ENCODE measurements around the gene OXLD1. TPM values are rescaled to one million over a fixed set of nuclear protein-coding genes. Genes with fewer than 3 reads are reported as not detected.
"Not testable (repeated sequence)": the region's sequence is repeated elsewhere in the genome, so short reads cannot be mapped to it uniquely, and the experiment has no call there.

OXLD1 gene
- total RNA-seq, 1 experiment from 2014 or later = 26.7 TPM

DNA sequence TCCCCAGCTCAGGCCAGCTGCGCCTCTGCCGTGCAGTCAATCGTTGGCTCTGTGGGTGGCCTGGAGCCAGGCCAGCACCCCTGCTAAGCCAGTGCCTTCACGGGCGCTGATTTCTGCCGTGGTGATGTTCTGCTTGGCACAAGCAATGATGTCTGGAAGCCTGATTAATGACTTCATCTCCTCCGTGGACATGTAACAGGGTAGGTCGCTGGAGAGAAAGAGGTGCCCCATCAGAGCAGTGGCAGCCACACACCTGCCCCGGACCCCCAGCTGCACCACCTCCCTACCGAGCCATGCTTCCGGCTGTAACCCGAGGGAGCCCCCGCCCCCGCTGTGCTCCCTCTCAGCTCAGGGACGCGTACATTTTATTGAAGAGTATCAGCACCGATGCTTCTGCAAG, 15.3 kb upstream of the OXLD1 start:
- Histone ChIP-seq H3K27ac (peak overlapping the region; percentile 2; the same call in 1 of the 2 replicates), H3K36me3 (peaks cover 12% of the 10 kb centered on the region), H3K4me1 (peaks cover 28% of the 10 kb centered on the region), H3K9me3 (replicated peaks) (no peaks in the 10 kb centered on the region), H3K27me3 (no peaks in the 10 kb centered on the region), H3K4me3 (peak overlapping the region; percentile 84)
- DNase-seq = peak; percentile 89 to 91

- H3K36me3 ChIP-seq = peaks cover 9% of the 10 kb centered on the region
- H3K9me3 ChIP-seq (replicated peaks) = no peaks in the 10 kb centered on the region
- no peaks in the 10 kb centered on the region for H3K27me3 ChIP-seq
- H3K27ac ChIP-seq = no peak overlapping the region
- peak in 1 of 2 experiments; percentile 41 for DNase-seq
- peaks cover 28% of the 10 kb centered on the region for H3K4me1 ChIP-seq
- no peak overlapping the region for H3K4me3 ChIP-seq
These were observed 13.7 kb upstream of the OXLD1 start for GRCh38 chr17:81680150-81680549.

- Histone ChIP-seq H3K27me3 (no peaks in the 10 kb centered on the region), H3K9me3 (replicated peaks) (no peaks in the 10 kb centered on the region), H3K4me3 (no peak overlapping the region), H3K36me3 (peaks cover 36% of the 10 kb centered on the region), H3K4me1 (peaks cover 13% of the 10 kb centered on the region), H3K27ac (no peak overlapping the region)
- DNase-seq = no peak
These were observed 10.5 kb upstream of the OXLD1 start for GRCh38 chr17:81676906-81677305.

GRCh38 chr17:81675515-81676221, 9.3 kb upstream of the OXLD1 start:
- not testable (repeated sequence) for H3K9me3 ChIP-seq (replicated peaks); H3K4me1 ChIP-seq; H3K4me3 ChIP-seq; H3K27ac ChIP-seq; H3K27me3 ChIP-seq
- peak; percentile 50 to 57 for DNase-seq
- peaks cover 41% of the 10 kb centered on the region for H3K36me3 ChIP-seq

- no peak for DNase-seq
- Histone ChIP-seq H3K27me3 (no peaks in the 10 kb centered on the region), H3K4me3 (no peak overlapping the region), H3K4me1 (no peaks in the 10 kb centered on the region), H3K27ac (no peak overlapping the region), H3K9me3 (replicated peaks) (no peaks in the 10 kb centered on the region), H3K36me3 (peaks cover 56% of the 10 kb centered on the region)
These were observed 7.3 kb upstream of the OXLD1 start for GRCh38 chr17:81673561-81674258.

GRCh38 chr17:81672954-81673353, 6.5 kb upstream of the OXLD1 start:
- Histone ChIP-seq H3K36me3 (peaks cover 61% of the 10 kb centered on the region), H3K9me3 (replicated peaks) (no peaks in the 10 kb centered on the region), H3K27ac (no peak overlapping the region), H3K27me3 (no peaks in the 10 kb centered on the region), H3K4me3 (no peak overlapping the region), H3K4me1 (no peaks in the 10 kb centered on the region)
- DNase-seq = peak in 1 of 2 experiments; percentile 10

GRCh38 chr17:81672504-81672903, 6.1 kb upstream of the OXLD1 start:
- no peaks in the 10 kb centered on the region for H3K9me3 ChIP-seq (replicated peaks)
- no peak overlapping the region for H3K27ac ChIP-seq
- H3K4me1 ChIP-seq = peaks cover 4% of the 10 kb centered on the region
- H3K27me3 ChIP-seq = no peaks in the 10 kb centered on the region
- DNase-seq = peak in 1 of 2 experiments; percentile 40
- peaks cover 61% of the 10 kb centered on the region for H3K36me3 ChIP-seq
- H3K4me3 ChIP-seq = no peak overlapping the region

DNA sequence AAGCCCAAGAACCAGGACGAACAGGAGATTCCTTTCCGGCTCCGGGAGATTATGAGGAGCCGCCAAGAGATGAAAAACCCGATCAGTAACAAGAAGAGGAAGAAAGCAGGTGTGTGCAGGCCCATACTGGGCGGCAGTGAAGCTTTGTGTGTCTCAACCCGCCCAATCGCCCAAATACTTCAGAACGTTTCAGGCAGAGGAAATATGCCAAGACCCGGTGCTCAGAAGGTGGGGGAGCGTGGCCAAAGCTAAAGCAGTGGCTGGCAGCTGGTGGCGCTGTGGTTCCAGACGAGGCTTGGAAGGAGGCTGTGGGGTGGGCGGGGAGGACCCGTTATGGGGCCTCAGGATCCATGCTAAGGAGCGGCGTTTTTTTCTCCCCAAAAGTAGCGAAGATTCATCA, 1.3 kb upstream of the OXLD1 start:
- Histone ChIP-seq H3K9me3 (replicated peaks) (no peaks in the 10 kb centered on the region), H3K27me3 (no peaks in the 10 kb centered on the region), H3K27ac (no peak overlapping the region), H3K4me1 (peaks cover 12% of the 10 kb centered on the region), H3K4me3 (peak overlapping the region; percentile 87; the same call in 1 of the 2 replicates), H3K36me3 (peaks cover 37% of the 10 kb centered on the region)
- peak in 1 of 2 experiments; percentile 44 for DNase-seq

- H3K4me3 ChIP-seq = peak overlapping the region; percentile 87
- peak overlapping the region; percentile 76 for H3K27ac ChIP-seq
- H3K9me3 ChIP-seq (replicated peaks) = no peaks in the 10 kb centered on the region
- H3K36me3 ChIP-seq = peaks cover 23% of the 10 kb centered on the region
- no peaks in the 10 kb centered on the region for H3K27me3 ChIP-seq
- DNase-seq = peak; percentile 80 to 82
- H3K4me1 ChIP-seq = peaks cover 12% of the 10 kb centered on the region
These were observed 388 bp downstream of the OXLD1 start for GRCh38 chr17:81666092-81666341.

DNA sequence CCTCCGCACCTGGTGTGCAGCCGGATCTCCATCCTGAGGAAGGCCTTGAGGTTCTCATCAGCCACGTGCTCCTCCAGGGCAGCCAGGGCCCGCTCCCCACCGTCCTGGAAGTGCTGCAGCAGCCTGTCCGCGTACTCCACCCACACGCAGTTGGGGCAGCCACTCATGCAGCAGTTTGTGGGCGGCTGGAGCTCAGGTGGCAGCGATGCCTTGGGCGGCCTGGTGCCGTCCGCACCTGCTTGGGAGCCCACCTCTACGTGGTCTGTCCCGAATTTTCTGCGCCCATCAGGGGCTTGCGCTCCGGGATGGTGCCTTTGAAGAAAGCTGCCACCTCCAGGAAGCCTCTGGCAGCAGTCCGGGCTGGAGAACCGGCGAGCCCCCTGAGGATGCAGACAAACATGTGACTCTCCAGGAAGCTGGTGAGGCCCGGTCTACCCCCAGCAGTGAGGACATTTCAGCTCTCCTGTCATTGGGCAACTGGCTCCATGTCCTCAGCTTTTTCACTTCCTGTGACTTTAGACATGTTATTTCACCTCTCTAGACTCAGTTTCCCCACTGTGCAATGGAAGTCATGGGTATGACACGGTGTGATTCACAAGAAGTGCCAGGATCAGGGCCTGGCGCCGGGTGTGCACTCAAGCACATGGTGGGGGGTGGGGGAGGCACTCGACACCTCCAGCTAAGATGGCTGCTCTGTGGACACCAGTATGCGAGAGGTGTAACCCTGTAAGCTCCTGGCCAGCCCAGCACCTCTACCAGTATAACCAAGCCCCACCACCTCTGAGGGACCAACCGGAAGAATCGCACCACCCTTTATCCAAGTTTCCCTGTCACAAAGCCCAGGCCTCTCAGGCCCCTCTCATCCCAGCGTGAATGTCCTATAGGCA, 957 bp downstream of the OXLD1 start:
- peak overlapping the region; percentile 87 for H3K4me3 ChIP-seq
- DNase-seq = peak; percentile 55 to 61
- H3K27ac ChIP-seq = peak overlapping the region; percentile 76
- no peaks in the 10 kb centered on the region for H3K9me3 ChIP-seq (replicated peaks)
- no peaks in the 10 kb centered on the region for H3K27me3 ChIP-seq
- peaks cover 18% of the 10 kb centered on the region for H3K36me3 ChIP-seq
- H3K4me1 ChIP-seq = peaks cover 12% of the 10 kb centered on the region

DNA sequence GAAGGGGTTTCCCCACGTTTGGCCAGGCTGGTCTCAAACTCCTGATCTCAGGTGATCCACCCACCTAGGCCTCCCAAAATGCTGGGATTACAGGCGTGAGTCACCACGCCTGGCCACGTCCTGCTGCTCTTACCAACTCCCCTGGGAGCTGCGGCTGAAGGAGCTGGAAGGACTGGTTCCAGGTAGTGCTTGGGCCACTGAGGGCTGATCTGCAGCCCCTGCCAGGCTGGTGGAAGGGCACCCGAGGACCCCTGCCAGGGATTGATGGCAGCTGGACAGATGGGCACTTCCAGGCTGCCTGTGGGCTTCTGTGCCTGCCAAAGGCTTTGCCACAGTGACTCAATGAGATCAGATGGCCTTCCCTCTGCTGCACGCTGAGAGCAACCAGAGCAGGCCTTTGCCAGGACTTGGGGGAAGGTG, 2.3 kb downstream of the OXLD1 start:
- H3K4me3 ChIP-seq = no peak overlapping the region
- H3K36me3 ChIP-seq = peaks cover 6% of the 10 kb centered on the region
- peaks cover 12% of the 10 kb centered on the region for H3K4me1 ChIP-seq
- no peak for DNase-seq
- no peak overlapping the region for H3K27ac ChIP-seq
- H3K27me3 ChIP-seq = no peaks in the 10 kb centered on the region
- no peaks in the 10 kb centered on the region for H3K9me3 ChIP-seq (replicated peaks)

DNA sequence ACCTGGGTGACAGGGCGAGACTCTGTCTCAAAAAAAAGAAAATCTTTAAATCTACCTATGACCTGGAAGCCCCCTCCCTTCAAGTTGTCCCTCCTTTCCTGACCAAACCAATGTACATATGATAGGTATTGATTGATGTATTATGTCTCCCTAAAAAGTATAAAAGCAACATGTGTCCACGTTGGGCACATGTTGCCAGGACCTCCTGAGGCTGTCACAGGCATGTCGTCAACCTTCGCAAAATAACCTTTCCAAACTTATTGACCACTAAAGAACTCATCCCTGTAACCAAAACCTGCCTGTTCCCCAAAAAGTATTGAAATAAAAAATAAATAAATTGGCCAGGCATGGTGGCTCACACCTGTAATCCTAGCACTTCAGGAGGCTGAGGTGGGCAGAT, 4.4 kb downstream of the OXLD1 start:
- Histone ChIP-seq H3K36me3 (no peaks in the 10 kb centered on the region), H3K27me3 (no peaks in the 10 kb centered on the region), H3K9me3 (replicated peaks) (no peaks in the 10 kb centered on the region), H3K4me1 (peaks cover 6% of the 10 kb centered on the region; the same call in 1 of the 2 replicates), H3K27ac (no peak overlapping the region), H3K4me3 (no peak overlapping the region)
- no peak for DNase-seq

DNA sequence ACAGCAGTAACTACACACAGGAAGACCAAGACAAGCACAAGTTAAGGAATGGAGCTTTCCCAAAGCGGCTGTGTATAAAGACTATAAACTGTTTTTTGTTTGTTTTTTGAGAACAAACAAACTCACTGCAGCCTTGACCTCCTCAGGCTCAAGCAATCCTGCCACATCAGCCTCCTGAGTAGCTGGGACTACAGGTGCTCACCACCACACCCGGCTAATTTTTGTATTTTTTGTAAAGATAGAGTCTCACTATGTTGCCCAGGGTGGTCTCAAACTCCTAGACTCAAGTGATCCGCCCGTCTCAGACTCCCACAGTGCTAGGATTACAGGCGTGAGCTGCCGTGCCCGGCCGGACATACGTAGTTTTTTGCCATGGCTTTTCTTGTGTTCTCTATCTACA, 6.0 kb downstream of the OXLD1 start:
- Histone ChIP-seq H3K27me3 (no peaks in the 10 kb centered on the region), H3K27ac (no peak overlapping the region), H3K36me3 (no peaks in the 10 kb centered on the region), H3K9me3 (replicated peaks) (no peaks in the 10 kb centered on the region), H3K4me1 (peaks cover 3% of the 10 kb centered on the region; the same call in 1 of the 2 replicates), H3K4me3 (no peak overlapping the region)
- DNase-seq = no peak

- H3K36me3 ChIP-seq = no peaks in the 10 kb centered on the region
- no peaks in the 10 kb centered on the region; the same call in 1 of the 2 replicates for H3K27me3 ChIP-seq
- H3K9me3 ChIP-seq (replicated peaks) = no peaks in the 10 kb centered on the region
- no peaks in the 10 kb centered on the region for H3K4me1 ChIP-seq
- no peak for DNase-seq
- no peak overlapping the region for H3K27ac ChIP-seq
- H3K4me3 ChIP-seq = no peak overlapping the region
These were observed 7.4 kb downstream of the OXLD1 start for GRCh38 chr17:81659038-81659437.

DNA sequence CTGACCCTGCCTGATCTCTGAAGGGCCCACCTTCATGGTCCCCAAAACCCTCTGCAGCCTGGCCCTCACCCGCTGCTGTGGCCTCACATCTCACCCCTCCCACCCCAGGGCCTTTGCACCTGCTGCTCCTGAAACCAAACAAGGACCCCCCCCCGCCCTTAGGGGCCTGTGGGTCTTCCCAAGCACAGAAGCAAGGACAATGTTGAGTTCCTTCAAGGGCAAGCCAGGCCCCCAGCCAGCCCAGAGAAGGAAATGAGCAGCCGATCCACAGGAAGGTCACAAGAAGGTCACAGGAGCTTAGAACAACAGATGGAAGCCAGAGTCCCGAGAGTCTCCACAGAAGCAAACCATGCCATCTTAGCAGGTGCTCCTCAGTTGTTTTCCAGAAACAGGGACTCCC, 9.6 kb downstream of the OXLD1 start:
- Histone ChIP-seq H3K27ac (no peak overlapping the region), H3K27me3 (peaks cover 4% of the 10 kb centered on the region; the same call in 1 of the 2 replicates), H3K9me3 (replicated peaks) (no peaks in the 10 kb centered on the region), H3K4me3 (no peak overlapping the region), H3K4me1 (no peaks in the 10 kb centered on the region; the same call in 1 of the 2 replicates), H3K36me3 (no peaks in the 10 kb centered on the region)
- peak in 1 of 2 experiments; percentile 51 for DNase-seq
